ENCODE measurements around the gene VPS4A.

- TF ChIP-seq EZH2 (IDR thresholded peaks at IDR 0.05) (no peak), SIN3A (IDR thresholded peaks at IDR 0.05; ENCODE audit: low read depth) (no peak), ZNF274 (IDR thresholded peaks at IDR 0.05; ENCODE audit: low read depth, low read length) (no peak), CEBPB (IDR thresholded peaks at IDR 0.05; ENCODE audit: low read depth) (no peak), YY1 (IDR thresholded peaks at IDR 0.05; ENCODE audit: extremely low read depth, insufficient replicate concordance, low read depth, low read length) (no peak), EZH2phosphoT487 (IDR thresholded peaks at IDR 0.05; ENCODE audit: borderline replicate concordance) (no peak), ZBTB33 (IDR thresholded peaks at IDR 0.05; ENCODE audit: extremely low read depth, insufficient replicate concordance, low read length) (no peak), POLR2A (IDR thresholded peaks at IDR 0.05; ENCODE audit: borderline replicate concordance, extremely low read depth, insufficient read depth, insufficient read length) (no peak), TCF7L2 (IDR thresholded peaks at IDR 0.05; ENCODE audit: borderline replicate concordance, extremely low read depth, insufficient read depth, insufficient read length) (no peak), POLR2AphosphoS5 (IDR thresholded peaks at IDR 0.05; ENCODE audit: low read depth, low read length) (no peak), SRF (IDR thresholded peaks at IDR 0.05; ENCODE audit: low read depth) (no peak)
- TF ChIP-seq, protein P1, sequence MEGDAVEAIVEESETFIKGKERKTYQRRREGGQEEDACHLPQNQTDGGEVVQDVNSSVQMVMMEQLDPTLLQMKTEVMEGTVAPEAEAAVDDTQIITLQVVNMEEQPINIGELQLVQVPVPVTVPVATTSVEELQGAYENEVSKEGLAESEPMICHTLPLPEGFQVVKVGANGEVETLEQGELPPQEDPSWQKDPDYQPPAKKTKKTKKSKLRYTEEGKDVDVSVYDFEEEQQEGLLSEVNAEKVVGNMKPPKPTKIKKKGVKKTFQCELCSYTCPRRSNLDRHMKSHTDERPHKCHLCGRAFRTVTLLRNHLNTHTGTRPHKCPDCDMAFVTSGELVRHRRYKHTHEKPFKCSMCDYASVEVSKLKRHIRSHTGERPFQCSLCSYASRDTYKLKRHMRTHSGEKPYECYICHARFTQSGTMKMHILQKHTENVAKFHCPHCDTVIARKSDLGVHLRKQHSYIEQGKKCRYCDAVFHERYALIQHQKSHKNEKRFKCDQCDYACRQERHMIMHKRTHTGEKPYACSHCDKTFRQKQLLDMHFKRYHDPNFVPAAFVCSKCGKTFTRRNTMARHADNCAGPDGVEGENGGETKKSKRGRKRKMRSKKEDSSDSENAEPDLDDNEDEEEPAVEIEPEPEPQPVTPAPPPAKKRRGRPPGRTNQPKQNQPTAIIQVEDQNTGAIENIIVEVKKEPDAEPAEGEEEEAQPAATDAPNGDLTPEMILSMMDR (IDR thresholded peaks at IDR 0.05 in 2 of 3, conservative IDR thresholded peaks at IDR 0.05 in 1 of 3; ENCODE audit: borderline replicate concordance in 1 of 3, insufficient read depth in 1 of 3, low read depth in 2 of 3, low read length in 2 of 3): no peak
These were observed 9.3 kb upstream of the VPS4A start for GRCh38 chr16:69301861-69302260.

Measured in HCT116 (cell line).